IMR-90 (cell line): ENCODE results near the gene HYLS1. TPM values are rescaled to one million over a fixed set of nuclear protein-coding genes. Genes with fewer than 3 reads are reported as not detected.
A peak's percentile ranks its signal among the peaks of the same experiment; 100 is the strongest.

ENCODE experiments used
- ATAC-seq: fragments of 200-7000 bp; cut with Tn5 transposase; 2 replicates; pipeline ENCODE4 v1.9.1; 2020; ENCODE audit warnings: low read depth, mild to moderate bottlenecking, moderate library complexity
- BruUV-seq: library from RNA; stranded (reverse); fragments of 400-500 nt; replicated peaks from 2 replicates; lab custom pipeline; 2021; lab: Mats Ljungman, UMichigan
- CTCF ChIA-PET: fragments of 300-600 bp; formaldehyde crosslinking; extraction: SDS; loops from one replicate; lab custom pipeline; 2021; ENCODE audit warnings: antibody characterized with exemption; lab: Yijun Ruan, JAX
- POLR2A ChIA-PET: fragments of 300-600 bp; sonication (Branson Sonifier 250); formaldehyde crosslinking; loops from one replicate; lab custom pipeline; 2022; ENCODE audit warnings: antibody characterized with exemption; ENCODE audit not compliant: unreplicated experiment; lab: Charles Lee
- DNase-seq: peaks from one replicate; pipeline ENCODE4 v3.0.0; 2013
- H2AFZ ChIP-seq: replicated peaks from 2 replicates; pipeline ENCODE3; 2013; ENCODE audit warnings: low read length, mild to moderate bottlenecking; ENCODE audit not compliant: poor library complexity
- H2AK5ac ChIP-seq: 2 replicates; pipeline ENCODE4 v1.6.1; 2013; ENCODE audit warnings: low read depth, low read length, inconsistent platforms
- H2AK9ac ChIP-seq: replicated peaks from 2 replicates; pipeline ENCODE3; 2013; ENCODE audit warnings: mild to moderate bottlenecking, low read depth, low read length, moderate library complexity; ENCODE audit not compliant: poor library complexity
- H2BK120ac ChIP-seq: 2 replicates; pipeline ENCODE4 v1.6.1; 2013; ENCODE audit warnings: low read depth, low read length, inconsistent platforms
- H2BK15ac ChIP-seq: 3 replicates; pipeline ENCODE4 v1.6.1; 2013; ENCODE audit warnings: low read depth, low read length, inconsistent platforms
- H2BK20ac ChIP-seq: 2 replicates; pipeline ENCODE4 v1.6.1; 2013; ENCODE audit warnings: low read depth, mild to moderate bottlenecking, inconsistent platforms, low read length, moderate library complexity
- H2BK5ac ChIP-seq: 2 replicates; pipeline ENCODE4 v1.6.1; 2013; ENCODE audit warnings: mild to moderate bottlenecking, low read depth, low read length, inconsistent platforms; ENCODE audit not compliant: poor library complexity, severe bottlenecking
- H3K14ac ChIP-seq: replicated peaks from 2 replicates; pipeline ENCODE4 v1.6.1; 2013; ENCODE audit warnings: low read depth, low read length, inconsistent platforms
- H3K18ac ChIP-seq: 2 replicates; pipeline ENCODE4 v1.6.1; 2013; ENCODE audit warnings: low read depth, low read length, control low read depth
- H3K23ac ChIP-seq: 2 replicates; pipeline ENCODE4 v1.6.1; 2013; ENCODE audit warnings: low read depth, low read length, inconsistent platforms
- H3K27ac ChIP-seq: 2 replicates; pipeline ENCODE4 v1.5.1; 2013; ENCODE audit warnings: mild to moderate bottlenecking, control low read depth, low read length; ENCODE audit not compliant: insufficient read depth
- H3K27me3 ChIP-seq: 2 replicates; pipeline ENCODE4 v1.6.1; 2013; ENCODE audit warnings: low read length; ENCODE audit not compliant: control insufficient read depth, insufficient read depth
- H3K36me3 ChIP-seq: 2 replicates; pipeline ENCODE4 v1.6.1; 2013; ENCODE audit warnings: low read length, mixed read lengths; ENCODE audit not compliant: control insufficient read depth, insufficient read depth
- H3K4ac ChIP-seq: 2 replicates; pipeline ENCODE4 v1.6.1; 2013; ENCODE audit warnings: low read depth, low read length, inconsistent platforms
- H3K4me1 ChIP-seq: 2 replicates; pipeline ENCODE4 v1.6.1; 2013; ENCODE audit warnings: low read length, mixed read lengths; ENCODE audit not compliant: control insufficient read depth, insufficient read depth
- H3K4me2 ChIP-seq: 2 replicates; pipeline ENCODE4 v1.6.1; 2013; ENCODE audit warnings: low read depth, mild to moderate bottlenecking, control low read depth, low read length, moderate library complexity
- H3K4me3 ChIP-seq: 2 replicates; pipeline ENCODE4 v1.5.1; 2013; ENCODE audit warnings: low read depth, mild to moderate bottlenecking, control low read depth, low read length, moderate library complexity; ENCODE audit not compliant: insufficient read depth
- H3K56ac ChIP-seq: 2 replicates; pipeline ENCODE4 v1.6.1; 2013; ENCODE audit warnings: low read length, inconsistent platforms; ENCODE audit not compliant: insufficient read depth; ENCODE audit errors: extremely low read depth
- H3K79me1 ChIP-seq, 2 experiments: 2 replicates each; pipeline ENCODE4 v1.6.1; 2013; ENCODE audit warnings: low read length in 2 of 2, inconsistent platforms in 1 of 2, low read depth in 1 of 2
- H3K9ac ChIP-seq: 2 replicates; pipeline ENCODE4 v1.6.1; 2013; ENCODE audit warnings: low read depth, low read length, control low read depth
- H3K9me1 ChIP-seq: 2 replicates; pipeline ENCODE4 v1.6.1; 2013; ENCODE audit warnings: low read length, inconsistent platforms; ENCODE audit not compliant: insufficient read depth
- H3K9me3 ChIP-seq: 2 replicates; pipeline ENCODE4 v1.6.1; 2013; ENCODE audit warnings: low read length; ENCODE audit not compliant: control insufficient read depth, insufficient read depth
- H4K20me1 ChIP-seq: 2 replicates; pipeline ENCODE4 v1.6.1; 2013; ENCODE audit warnings: low read length, inconsistent platforms; ENCODE audit not compliant: insufficient read depth
- H4K5ac ChIP-seq: 2 replicates; pipeline ENCODE4 v1.6.1; 2013; ENCODE audit warnings: mild to moderate bottlenecking, low read depth, low read length, control low read depth
- H4K8ac ChIP-seq, 2 experiments: 2 replicates each; pipeline ENCODE4 v1.6.1; 2013; ENCODE audit warnings: low read depth in 2 of 2, low read length in 2 of 2, control low read depth in 1 of 2, inconsistent platforms in 1 of 2
- H4K91ac ChIP-seq: 2 replicates; pipeline ENCODE4 v1.6.1; 2013; ENCODE audit warnings: low read depth, low read length, inconsistent platforms; ENCODE audit not compliant: insufficient read depth
- SMC3 ChIP-seq: fragments of 150-350 bp; IDR thresholded peaks from 2 replicates; pipeline ENCODE4 v1.6.1; 2016; ENCODE audit warnings: low read depth, mild to moderate bottlenecking, antibody characterized with exemption, low read length, moderate library complexity
- WGBS, 2 experiments: methylation state at CpG; one replicate each; pipeline versions ENCODE4 v1.1.5 to v1.1.7; 2013; ENCODE audit warnings: missing lambda C conversion rate in 2 of 2; ENCODE audit not compliant: insufficient read length in 1 of 2; ENCODE audit errors: extremely low coverage in 2 of 2; 5-methylcytosine and 5-hydroxymethylcytosine counted together
- dilution Hi-C: fragments of 300-500 bp; cut with HindIII; formaldehyde crosslinking; loops from one replicate; pipeline ENCODE4 v1.14.3; 2018; ENCODE audit warnings: low sequenced_read_pairs; ENCODE audit not compliant: unreplicated experiment
- in situ Hi-C: fragments of 300-500 bp; cut with MboI; formaldehyde crosslinking; loops from 3 replicates; pipeline ENCODE4 v1.14.3; 2019; ENCODE audit warnings: low sequenced_read_pairs, inconsistent platforms, mixed read lengths
- intact Hi-C: fragments of 100-400 bp; cut with micrococcal nuclease; formaldehyde crosslinking; loops from 2 replicates; pipeline ENCODE4 v1.10.0; 2022
- polyA plus RNA-seq, 3 experiments: library from polyadenylated mRNA; depleted of rRNA; stranded (reverse); fragments of >200 nt; gene quantifications; 2 replicates each; pipeline ENCODE4 v1.2.3, GENCODE V29; 2012; ENCODE audit warnings: low replicate concordance in 1 of 3
- total RNA-seq: library from RNA; depleted of rRNA; stranded (reverse); fragments of >200 nt; gene quantifications from 2 replicates; pipeline ENCODE4 v1.2.3, GENCODE V29; 2012

HYLS1 gene
- total and polyA plus RNA-seq, 2 of the 4 experiments (the other 2 are of a cell fraction), result 5.1 to 8.1 TPM

DNA sequence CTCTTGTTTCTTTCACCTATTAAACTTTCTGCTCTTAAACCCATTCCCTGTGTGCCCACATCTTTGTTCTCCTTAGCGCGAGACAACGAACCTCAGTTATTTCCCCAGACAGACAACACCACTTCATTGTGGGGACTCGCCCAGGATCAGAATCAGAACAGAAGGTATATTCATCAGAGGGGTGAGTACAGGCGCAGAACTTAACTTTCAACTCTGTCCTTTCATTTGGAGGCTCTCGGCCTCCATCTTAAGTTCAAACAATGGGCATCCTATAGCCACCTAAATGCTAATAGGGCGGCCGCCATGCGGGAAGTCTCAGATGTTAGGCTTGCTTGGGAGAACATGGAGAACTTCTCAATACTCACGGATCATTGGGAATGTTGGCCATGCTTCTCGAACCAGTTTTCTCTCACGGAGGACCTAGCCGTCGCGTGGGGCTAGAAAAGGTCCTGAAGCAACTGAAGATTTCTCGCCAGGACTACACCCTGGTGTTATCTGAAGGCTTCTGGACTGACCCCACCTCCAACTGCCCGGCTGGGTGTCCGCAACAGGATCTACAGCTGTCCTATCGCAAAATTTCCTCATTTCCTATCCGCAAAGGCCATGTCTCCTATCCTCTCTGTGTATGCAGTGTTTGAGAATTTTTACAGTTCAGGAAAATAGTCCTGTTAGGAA lies 13.4 kb upstream of the HYLS1 start:
- H2AFZ ChIP-seq, result no peak overlapping the region
- H3K27me3 ChIP-seq, result peaks cover 2% of the 10 kb centered on the region; the same call in 1 of the 2 replicates
- no peak overlapping the region for H2BK120ac ChIP-seq
- H3K56ac ChIP-seq, result no peak overlapping the region
- H4K91ac ChIP-seq, result no peak overlapping the region
- DNase-seq (no peak), ATAC-seq (peak; percentile 54)
- H3K9me3 ChIP-seq, result no peaks in the 10 kb centered on the region
- H2BK5ac ChIP-seq, result no peak overlapping the region
- CTCF ChIA-PET, result interaction anchor here (0.6 kb wide), 1 partner anchor 367 kb away, joined by 3 read pairs; no protein-coding TSS in a partner anchor
- H4K8ac ChIP-seq, result no peak overlapping the region
- no peak overlapping the region for H3K18ac ChIP-seq
- no peak overlapping the region for H3K4ac ChIP-seq
- H3K36me3 ChIP-seq, result no peaks in the 10 kb centered on the region
- no peak overlapping the region for H2AK9ac ChIP-seq
- TF ChIP-seq SMC3, result no peak
- H3K14ac ChIP-seq, result no peak overlapping the region
- H3K9me1 ChIP-seq, result no peaks in the 10 kb centered on the region
- dilution Hi-C loops, result no loop called here
- no peak overlapping the region for H3K27ac ChIP-seq
- H3K4me3 ChIP-seq, result no peak overlapping the region
- intact Hi-C loops, result loop anchor here (1.0 to 10.0 kb wide), 7 partner anchors 248 to 912 kb away; partner anchors contain the start of genes EI24 and FEZ1
- POLR2A ChIA-PET, result no interaction called here
- no peaks in the 10 kb centered on the region for H3K4me1 ChIP-seq
- WGBS, 2 experiments, result no CpG with 5 or more reads among the region's 20 CpGs
- H4K5ac ChIP-seq, result no peak overlapping the region
- H2AK5ac ChIP-seq, result no peak overlapping the region
- H3K79me1 ChIP-seq, result no peaks in the 10 kb centered on the region
- no peaks in the 10 kb centered on the region for H4K20me1 ChIP-seq
- H2BK20ac ChIP-seq, result no peak overlapping the region
- no TSS peak for BruUV-seq
- 0 out of 2 replicates have a peak overlapping the region, but pooled peaks have one; percentile 16 for H3K4me2 ChIP-seq
- H2BK15ac ChIP-seq, result no peak overlapping the region
- H3K23ac ChIP-seq, result no peak overlapping the region
- no peak overlapping the region for H3K9ac ChIP-seq
- in situ Hi-C loops, result loop anchor here (10.0 kb wide), 2 partner anchors 249 to 439 kb away; partner anchors contain the start of gene CHEK1
